Mucosa of descending colon (tissue), 3 donors: ENCODE results near the gene MSI2. TPM values are rescaled to one million over a fixed set of nuclear protein-coding genes. Genes with fewer than 3 reads are reported as not detected.

Experiments used
- ATAC-seq: fragments of 200-7000 bp; cut with Tn5 transposase; one replicate; pipeline ENCODE4 v1.9.1; 2020; ENCODE audit warnings: mild to moderate bottlenecking, moderate library complexity
- DNase-seq, 3 donors: peaks; one replicate each; pipeline ENCODE4 v3.0.0-alpha.2; 2020
- H3K36me3 ChIP-seq: fragments of 200-600 bp; one replicate; pipeline ENCODE4 v1.8.0; 2021; ENCODE audit warnings: low read depth, mild to moderate bottlenecking
- H3K4me1 ChIP-seq: fragments of 200-600 bp; one replicate; pipeline ENCODE4 v1.8.0; 2021; ENCODE audit warnings: low read depth, mild to moderate bottlenecking
- H3K4me3 ChIP-seq: fragments of 200-600 bp; one replicate; pipeline ENCODE4 v1.8.0; 2021; ENCODE audit warnings: mild to moderate bottlenecking
- H3K9me3 ChIP-seq: fragments of 200-600 bp; one replicate; pipeline ENCODE4 v1.8.0; 2021; ENCODE audit warnings: mild to moderate bottlenecking
- CTCF ChIP-seq: fragments of 200-600 bp; IDR thresholded peaks from one replicate; pipeline ENCODE4 v1.8.0; 2022; ENCODE audit warnings: antibody characterized with exemption, mild to moderate bottlenecking
- intact Hi-C, 2 donors: fragments of 100-400 bp; cut with DNase I in 1 of 2; cut with micrococcal nuclease in 1 of 2; formaldehyde crosslinking; loops; one replicate each; pipeline versions ENCODE4 v1.11.0 to v1.11.1; 2022; cut with DNase I, micrococcal nuclease
- total RNA-seq, 3 donors: library from RNA; stranded (reverse); fragmentation: NEBNext Ultra II Directional in 2 of 3; extraction: Animal tissue kit (Norgen Biotek cat#: 25700) in 2 of 3; gene quantifications; one replicate each; pipeline versions ENCODE4 v1.2.1 to v1.2.4, GENCODE V29; 2021 to 2023
- donor health status: DM: no; HTN: no; CAD: no; lungs with moderate emphysema.
- donor health status: DM: no; HTN: no; CAD: no.
- donor health status: DM: no; HTN: yes; CAD: no.

MSI2 gene
- total RNA-seq, 3 donors from 2014 or later = 60.0 to 72.6 (median 65.7) TPM

GRCh38 chr17:57512258-57512657 lies 255.9 kb downstream of the MSI2 start:
- intact Hi-C loops = no loop called here
- no peak overlapping the region for H3K4me3 ChIP-seq
- TF ChIP-seq CTCF = no peak
- no peaks in the 10 kb centered on the region for H3K36me3 ChIP-seq
- H3K4me1 ChIP-seq = no peaks in the 10 kb centered on the region
- no peaks in the 10 kb centered on the region for H3K9me3 ChIP-seq
- DNase-seq = no peak
- no peak for ATAC-seq

GRCh38 chr17:57512691-57513090 lies 256.4 kb downstream of the MSI2 start:
- ATAC-seq (no peak), DNase-seq (no peak)
- no peaks in the 10 kb centered on the region for H3K36me3 ChIP-seq
- H3K9me3 ChIP-seq = no peaks in the 10 kb centered on the region
- H3K4me1 ChIP-seq = no peaks in the 10 kb centered on the region
- no peak for TF ChIP-seq CTCF
- intact Hi-C loops = no loop called here
- no peak overlapping the region for H3K4me3 ChIP-seq

- ATAC-seq = no peak
- no peaks in the 10 kb centered on the region for H3K9me3 ChIP-seq
- H3K36me3 ChIP-seq = no peaks in the 10 kb centered on the region
- no peaks in the 10 kb centered on the region for H3K4me1 ChIP-seq
- no peak overlapping the region for H3K4me3 ChIP-seq
- no peak for DNase-seq
- intact Hi-C loops = no loop called here
- TF ChIP-seq CTCF = no peak
These were observed 257.2 kb downstream of the MSI2 start for GRCh38 chr17:57513569-57513968.

- intact Hi-C loops = no loop called here
- ATAC-seq = no peak
- H3K4me3 ChIP-seq = no peak overlapping the region
- no peak for DNase-seq
- no peaks in the 10 kb centered on the region for H3K36me3 ChIP-seq
- no peaks in the 10 kb centered on the region for H3K9me3 ChIP-seq
- TF ChIP-seq CTCF = no peak
- H3K4me1 ChIP-seq = no peaks in the 10 kb centered on the region
These were observed 258.3 kb downstream of the MSI2 start for GRCh38 chr17:57514614-57515013.

DNA sequence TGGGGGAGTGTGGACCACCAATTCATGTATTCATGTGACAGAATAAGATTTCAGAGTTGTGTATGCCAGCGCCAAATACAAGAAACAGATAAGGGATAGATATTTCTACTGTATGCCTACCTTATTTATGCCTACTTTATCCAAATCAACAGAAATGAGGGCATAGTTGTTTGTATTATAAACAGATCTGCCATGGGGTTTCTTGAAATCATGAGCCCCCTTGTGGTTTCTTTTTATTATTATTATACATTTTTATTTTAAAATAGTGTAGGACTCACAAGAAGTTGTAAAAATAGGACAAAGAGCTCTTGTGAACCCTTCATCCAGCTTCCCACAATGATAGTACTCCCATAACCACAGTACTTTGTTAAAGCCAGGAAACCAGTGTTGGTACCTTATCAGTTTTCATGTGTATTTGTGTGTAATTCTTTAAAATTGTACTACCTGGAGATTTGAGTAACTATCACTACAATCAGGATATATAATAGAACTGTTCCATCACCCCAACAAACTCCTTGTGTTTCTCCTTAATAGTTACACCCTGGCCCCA lies 259.4 kb downstream of the MSI2 start:
- no peak for TF ChIP-seq CTCF
- Histone ChIP-seq H3K36me3 (no peaks in the 10 kb centered on the region), H3K9me3 (no peaks in the 10 kb centered on the region), H3K4me3 (no peak overlapping the region), H3K4me1 (no peaks in the 10 kb centered on the region)
- DNase-seq = no peak
- ATAC-seq = no peak
- intact Hi-C loops = no loop called here
